Osteocyte (in vitro differentiated cells): ENCODE data around the gene SETX. TPM values are rescaled to one million over a fixed set of nuclear protein-coding genes. Genes with fewer than 3 reads are reported as not detected.

Experiments
- DNase-seq: peaks from one replicate; pipeline ENCODE4 v3.0.0; 2021; ENCODE audit warnings: mixed read lengths; ENCODE audit not compliant: unreplicated experiment; ENCODE audit errors: extremely low spot score
- H3K27ac Mint-ChIP-seq: one replicate; pipeline ENCODE4 v1.8.0; 2021; ENCODE audit warnings: mild to moderate bottlenecking, mixed read lengths; ENCODE audit not compliant: unreplicated experiment
- H3K27me3 Mint-ChIP-seq: one replicate; pipeline ENCODE4 v1.8.0; 2021; ENCODE audit warnings: mixed read lengths; ENCODE audit not compliant: unreplicated experiment
- H3K36me3 Mint-ChIP-seq: one replicate; pipeline ENCODE4 v1.8.0; 2021; ENCODE audit warnings: mixed read lengths; ENCODE audit not compliant: unreplicated experiment
- H3K4me1 Mint-ChIP-seq: one replicate; pipeline ENCODE4 v1.8.0; 2021; ENCODE audit warnings: mixed read lengths; ENCODE audit not compliant: unreplicated experiment
- H3K4me3 Mint-ChIP-seq: one replicate; pipeline ENCODE4 v1.8.0; 2021; ENCODE audit warnings: mild to moderate bottlenecking, moderate library complexity, mixed read lengths; ENCODE audit not compliant: unreplicated experiment
- H3K9me3 Mint-ChIP-seq: one replicate; pipeline ENCODE4 v1.8.0; 2021; ENCODE audit warnings: mixed read lengths; ENCODE audit not compliant: unreplicated experiment
- CTCF ChIP-seq: fragments of 200-600 bp; sonication (generic); IDR thresholded peaks from 2 replicates; pipeline ENCODE4 v1.5.0; 2021; ENCODE audit warnings: antibody characterized with exemption, mild to moderate bottlenecking, moderate library complexity
- total RNA-seq: library from RNA; stranded (reverse); gene quantifications from 2 replicates; pipeline ENCODE4 v1.2.1, GENCODE V29; 2021

The SETX gene
- total RNA-seq, 1 donor from 2014 or later = 53.6 TPM

GRCh38 chr9:132239518-132239917 is 115.3 kb downstream of the SETX start:
- Mint-ChIP-seq H3K36me3 (no peaks in the 10 kb centered on the region), H3K9me3 (no peaks in the 10 kb centered on the region), H3K4me3 (no peak overlapping the region), H3K27me3 (peaks cover 16% of the 10 kb centered on the region), H3K27ac (no peak overlapping the region), H3K4me1 (peaks cover 16% of the 10 kb centered on the region)
- DNase-seq = no peak
- TF ChIP-seq CTCF = no peak

GRCh38 chr9:132238992-132239391 is 115.8 kb downstream of the SETX start:
- H3K27me3 Mint-ChIP-seq = peaks cover 16% of the 10 kb centered on the region

GRCh38 chr9:132238026-132238972 is 116.5 kb downstream of the SETX start:
- Mint-ChIP-seq H3K27ac (no peak overlapping the region), H3K36me3 (no peaks in the 10 kb centered on the region), H3K4me1 (peaks cover 11% of the 10 kb centered on the region), H3K27me3 (peaks cover 19% of the 10 kb centered on the region), H3K4me3 (no peak overlapping the region), H3K9me3 (no peaks in the 10 kb centered on the region)
- no peak for TF ChIP-seq CTCF
- DNase-seq = no peak

More at GRCh38 chr9:132238992-132239391, 115.8 kb downstream of the SETX start:
- no peak for DNase-seq
- Mint-ChIP-seq H3K4me3 (no peak overlapping the region), H3K4me1 (peaks cover 12% of the 10 kb centered on the region), H3K9me3 (no peaks in the 10 kb centered on the region), H3K36me3 (no peaks in the 10 kb centered on the region), H3K27ac (no peak overlapping the region)
- no peak for TF ChIP-seq CTCF

- no peaks in the 10 kb centered on the region for H3K9me3 Mint-ChIP-seq
- no peak overlapping the region for H3K4me3 Mint-ChIP-seq
- H3K36me3 Mint-ChIP-seq = no peaks in the 10 kb centered on the region
- peaks cover 24% of the 10 kb centered on the region for H3K27me3 Mint-ChIP-seq
- no peak for DNase-seq
- H3K27ac Mint-ChIP-seq = no peak overlapping the region
- H3K4me1 Mint-ChIP-seq = peaks cover 8% of the 10 kb centered on the region
- no peak for TF ChIP-seq CTCF
Observed at GRCh38 chr9:132237481-132237880, 117.3 kb downstream of the SETX start.

GRCh38 chr9:132236662-132237311 is 118.0 kb downstream of the SETX start:
- Mint-ChIP-seq H3K36me3 (no peaks in the 10 kb centered on the region), H3K27ac (no peak overlapping the region), H3K4me3 (no peak overlapping the region), H3K9me3 (no peaks in the 10 kb centered on the region), H3K27me3 (peaks cover 22% of the 10 kb centered on the region), H3K4me1 (peaks cover 4% of the 10 kb centered on the region)
- TF ChIP-seq CTCF = peak; percentile 42
- DNase-seq = no peak
